Vagina (tissue), 2 donors: ENCODE results near the gene SUGP2. TPM values are rescaled to one million over a fixed set of nuclear protein-coding genes. Genes with fewer than 3 reads are reported as not detected.

Experiments
- DNase-seq, 2 donors: peaks; one replicate each; pipeline ENCODE4 v3.0.0-alpha.2; 2017; ENCODE audit errors: extremely low spot score in 2 of 2
- H3K27ac ChIP-seq: fragments of 200-600 bp; sonication (generic); one replicate; pipeline ENCODE4 v1.5.1; 2019
- H3K27me3 ChIP-seq: fragments of 200-600 bp; sonication (generic); one replicate; pipeline ENCODE4 v1.5.1; 2019
- H3K36me3 ChIP-seq, 2 donors: fragments of 200-600 bp; sonication (generic); one replicate each; pipeline ENCODE4 v1.5.1; 2017 to 2019
- H3K4me1 ChIP-seq: fragments of 200-600 bp; sonication (generic); one replicate; pipeline ENCODE4 v1.5.1; 2019
- H3K4me3 ChIP-seq, 2 donors: fragments of 200-600 bp; sonication (generic); 1 replicate in 1 of 2; 2 replicates in 1 of 2; pipeline ENCODE4 v1.5.1; 2016 to 2019
- H3K9me3 ChIP-seq: fragments of 200-600 bp; sonication (generic); one replicate; pipeline ENCODE4 v1.5.1; 2019
- CTCF ChIP-seq, 3 experiments: fragments of 450-650 bp in 2 of 3; fragments of 200-600 bp in 1 of 3; sonication (generic) in 1 of 3; IDR thresholded peaks; one replicate each; pipeline ENCODE4 v1.5.1; 2017 to 2019; ENCODE audit warnings: antibody characterized with exemption in 3 of 3, mild to moderate bottlenecking in 2 of 3, moderate library complexity in 2 of 3
- POLR2A ChIP-seq, 2 donors: fragments of 450-650 bp; IDR thresholded peaks; one replicate each; pipeline ENCODE4 v1.6.1; 2017; ENCODE audit warnings: antibody characterized with exemption in 2 of 2, mild to moderate bottlenecking in 2 of 2, moderate library complexity in 2 of 2
- POLR2AphosphoS5 ChIP-seq, 2 donors: sonication (generic); formaldehyde crosslinking; IDR thresholded peaks; one replicate each; pipeline ENCODE4 v1.9.0; 2017; ENCODE audit warnings: antibody characterized with exemption in 2 of 2, mild to moderate bottlenecking in 2 of 2, low read depth in 1 of 2; ENCODE audit not compliant: insufficient read depth in 1 of 2
- intact Hi-C: fragments of 100-400 bp; cut with DNase I; formaldehyde crosslinking; loops from one replicate; pipeline ENCODE4 v1.15.1; 2023
- total RNA-seq: library from RNA; depleted of rRNA; stranded (reverse); fragments of >200 nt; gene quantifications from one replicate; pipeline ENCODE4 v1.2.3, GENCODE V29; 2016

Gene SUGP2
- total RNA-seq, 1 donor from 2014 or later, result 57.9 TPM

GRCh38 chr19:19067276-19068072 lies 34.2 kb upstream of the SUGP2 start:
- Histone ChIP-seq H3K27ac (peak overlapping the region; percentile 51), H3K27me3 (no peaks in the 10 kb centered on the region), H3K4me3 (no peak overlapping the region), H3K9me3 (no peaks in the 10 kb centered on the region), H3K4me1 (peaks cover 38% of the 10 kb centered on the region), H3K36me3 (no peaks in the 10 kb centered on the region)
- TF ChIP-seq CTCF (IDR thresholded peaks at IDR 0.05) (no peak), POLR2AphosphoS5 (IDR thresholded peaks at IDR 0.05; ENCODE audit: insufficient read depth in 1 of 2, low read depth in 1 of 2) (no peak), POLR2A (IDR thresholded peaks at IDR 0.05) (no peak)
- DNase-seq, result no peak
- intact Hi-C loops, result no loop called here

- TF ChIP-seq POLR2AphosphoS5 (IDR thresholded peaks at IDR 0.05; ENCODE audit: insufficient read depth in 1 of 2, low read depth in 1 of 2) (no peak), POLR2A (IDR thresholded peaks at IDR 0.05) (no peak)
- Histone ChIP-seq H3K36me3 (no peaks in the 10 kb centered on the region), H3K27ac (peak overlapping the region; percentile 81), H3K4me3 (peak overlapping the region; percentile 86 to 89), H3K4me1 (peaks cover 39% of the 10 kb centered on the region), H3K27me3 (no peaks in the 10 kb centered on the region), H3K9me3 (no peaks in the 10 kb centered on the region)
- no peak for DNase-seq
- intact Hi-C loops, result loop anchor here (5.0 kb wide), 1 partner anchor 72 kb away; the partner anchor contains the start of gene TMEM161A
Observed at GRCh38 chr19:19064811-19065745, 31.8 kb upstream of the SUGP2 start.

GRCh38 chr19:19064098-19064722 lies 30.9 kb upstream of the SUGP2 start:
- no peaks in the 10 kb centered on the region for H3K36me3 ChIP-seq
- H3K27ac ChIP-seq, result peak overlapping the region; percentile 81
- DNase-seq, result no peak
- intact Hi-C loops, result loop anchor here (5.0 kb wide), 1 partner anchor 73 kb away; the partner anchor contains the start of gene TMEM161A
- no peaks in the 10 kb centered on the region for H3K27me3 ChIP-seq
- H3K9me3 ChIP-seq, result no peaks in the 10 kb centered on the region
- H3K4me3 ChIP-seq, result peak overlapping the region; percentile 86 to 89
- peaks cover 35% of the 10 kb centered on the region for H3K4me1 ChIP-seq
- no peak for TF ChIP-seq CTCF (IDR thresholded peaks at IDR 0.05)
- no peak for TF ChIP-seq POLR2A (IDR thresholded peaks at IDR 0.05)

- intact Hi-C loops, result loop anchor here (5.0 kb wide), 1 partner anchor 74 kb away; the partner anchor contains the start of gene TMEM161A
- peaks cover 27% of the 10 kb centered on the region for H3K4me1 ChIP-seq
- no peaks in the 10 kb centered on the region for H3K36me3 ChIP-seq
- H3K9me3 ChIP-seq, result no peaks in the 10 kb centered on the region
- no peaks in the 10 kb centered on the region for H3K27me3 ChIP-seq
- TF ChIP-seq POLR2A (IDR thresholded peaks at IDR 0.05) (peak in 1 of 2 donors; percentile 46), POLR2AphosphoS5 (IDR thresholded peaks at IDR 0.05; ENCODE audit: insufficient read depth in 1 of 2, low read depth in 1 of 2) (peak; percentile 78 to 79), CTCF (IDR thresholded peaks at IDR 0.05) (peak in 1 of 3 experiments; percentile 3)
- DNase-seq, result peak; percentile 99 to 100
- H3K4me3 ChIP-seq, result peak within 1 kb of the TSS; percentile 86 to 89
- peak within 1 kb of the TSS; percentile 81 for H3K27ac ChIP-seq
Observed at GRCh38 chr19:19063183-19064097, 30.1 kb upstream of the SUGP2 start, which contains the start of gene SLC25A42. Gene SLC25A42, plus strand, starts transcription at chr19:19063994. Its CDS starts 32,131 bp downstream, at chr19:19096125.
